Thoracic aorta (tissue), 2 donors: ENCODE results near the gene PHF21B. TPM values are rescaled to one million over a fixed set of nuclear protein-coding genes. Genes with fewer than 3 reads are reported as not detected.

Experiments used
- ATAC-seq: fragments of 150-250 bp; one replicate; pipeline ENCODE4 v1.8.0; 2017; ENCODE audit warnings: low read depth; ENCODE audit not compliant: insufficient number of reproducible peaks, low FRiP score
- DNase-seq: peaks from one replicate; pipeline ENCODE4 v3.0.0-alpha.2; 2020; ENCODE audit warnings: low spot score
- H3K27ac ChIP-seq, 2 donors: fragments of 200-600 bp; sonication (generic); 1 replicate in 1 of 2; 2 replicates in 1 of 2; pipeline ENCODE4 v1.5.1; 2016; ENCODE audit warnings: mild to moderate bottlenecking in 2 of 2, moderate library complexity in 2 of 2
- H3K27me3 ChIP-seq: fragments of 200-600 bp; sonication (generic); replicated peaks from 2 replicates; pipeline ENCODE4 v1.6.0; 2016; ENCODE audit warnings: mild to moderate bottlenecking; ENCODE audit not compliant: insufficient read depth
- H3K36me3 ChIP-seq: fragments of 200-600 bp; sonication (generic); one replicate; pipeline ENCODE4 v1.5.1; 2016
- H3K4me1 ChIP-seq, 2 donors: fragments of 200-600 bp; sonication (generic); 1 replicate in 1 of 2; 2 replicates in 1 of 2; pipeline versions ENCODE4 v1.5.1 to v1.6.0; 2016; ENCODE audit warnings: low read depth in 2 of 2, mild to moderate bottlenecking in 1 of 2; ENCODE audit not compliant: control insufficient read depth in 1 of 2
- H3K4me3 ChIP-seq: fragments of 200-600 bp; sonication (generic); 2 replicates; pipeline ENCODE4 v1.5.1; 2016; ENCODE audit warnings: mild to moderate bottlenecking
- H3K9me3 ChIP-seq: fragments of 200-600 bp; sonication (generic); 2 replicates; pipeline ENCODE4 v1.5.1; 2016
- total RNA-seq, 2 donors: library from RNA; depleted of rRNA; stranded (reverse); fragments of >200 nt; gene quantifications; one replicate each; pipeline versions ENCODE4 v1.1.0 to v1.2.3, GENCODE V29; 2016
- TF ChIP-seq, protein P1 (sequence below): fragments of 200-600 bp; sonication (generic); IDR thresholded peaks from one replicate; pipeline ENCODE4 v1.5.1; 2019; ENCODE audit warnings: antibody characterized with exemption

The PHF21B gene
- total RNA-seq, 2 donors from 2014 or later, result 2.1 TPM; not detected in 1

DNA sequence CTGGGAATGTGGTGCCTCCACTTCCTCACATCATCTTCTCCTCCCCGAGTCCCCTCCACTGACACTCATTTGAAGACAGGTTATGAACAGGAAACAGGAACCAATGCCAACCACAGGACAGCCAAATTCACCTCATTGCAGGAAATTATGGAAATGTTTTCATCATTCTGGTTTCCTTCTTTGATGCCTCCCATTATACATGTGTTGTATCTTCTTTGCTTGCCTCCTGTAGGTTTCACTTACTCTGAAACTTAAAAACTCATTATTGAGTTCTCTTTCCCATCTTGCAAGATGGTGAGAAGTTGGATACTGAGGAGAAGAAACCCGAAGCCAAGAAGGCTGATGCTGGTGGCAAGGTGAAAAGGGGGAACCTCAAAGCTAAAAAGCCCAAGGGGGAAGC, 108.5 kb downstream of the PHF21B start:
- Histone ChIP-seq H3K27ac (no peak overlapping the region), H3K9me3 (peaks cover 16% of the 10 kb centered on the region), H3K4me1 (no peaks in the 10 kb centered on the region), H3K4me3 (no peak overlapping the region), H3K27me3 (no peaks in the 10 kb centered on the region), H3K36me3 (no peaks in the 10 kb centered on the region)
- TF ChIP-seq, protein P1, sequence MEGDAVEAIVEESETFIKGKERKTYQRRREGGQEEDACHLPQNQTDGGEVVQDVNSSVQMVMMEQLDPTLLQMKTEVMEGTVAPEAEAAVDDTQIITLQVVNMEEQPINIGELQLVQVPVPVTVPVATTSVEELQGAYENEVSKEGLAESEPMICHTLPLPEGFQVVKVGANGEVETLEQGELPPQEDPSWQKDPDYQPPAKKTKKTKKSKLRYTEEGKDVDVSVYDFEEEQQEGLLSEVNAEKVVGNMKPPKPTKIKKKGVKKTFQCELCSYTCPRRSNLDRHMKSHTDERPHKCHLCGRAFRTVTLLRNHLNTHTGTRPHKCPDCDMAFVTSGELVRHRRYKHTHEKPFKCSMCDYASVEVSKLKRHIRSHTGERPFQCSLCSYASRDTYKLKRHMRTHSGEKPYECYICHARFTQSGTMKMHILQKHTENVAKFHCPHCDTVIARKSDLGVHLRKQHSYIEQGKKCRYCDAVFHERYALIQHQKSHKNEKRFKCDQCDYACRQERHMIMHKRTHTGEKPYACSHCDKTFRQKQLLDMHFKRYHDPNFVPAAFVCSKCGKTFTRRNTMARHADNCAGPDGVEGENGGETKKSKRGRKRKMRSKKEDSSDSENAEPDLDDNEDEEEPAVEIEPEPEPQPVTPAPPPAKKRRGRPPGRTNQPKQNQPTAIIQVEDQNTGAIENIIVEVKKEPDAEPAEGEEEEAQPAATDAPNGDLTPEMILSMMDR, result no peak
- ATAC-seq (no peak), DNase-seq (no peak)

DNA sequence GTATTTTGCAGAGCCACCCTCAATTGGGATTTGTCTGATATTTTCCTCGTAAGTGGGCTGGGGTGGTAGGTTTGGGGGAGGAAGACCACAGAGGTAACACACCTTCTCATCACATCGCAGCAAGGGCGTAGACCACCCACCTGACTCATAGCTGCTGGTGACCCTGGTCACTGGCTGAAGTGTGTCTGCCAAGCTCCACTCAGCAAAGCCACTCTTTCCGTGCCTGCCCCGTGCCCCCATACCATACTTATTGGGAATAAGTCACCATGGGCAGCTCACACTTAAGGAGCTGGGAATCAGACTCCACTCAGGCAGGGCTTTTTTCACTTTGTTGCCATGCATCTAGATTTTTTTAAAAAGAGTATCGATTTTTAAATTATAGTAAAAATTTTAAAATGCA, 111.6 kb downstream of the PHF21B start:
- Histone ChIP-seq H3K4me1 (no peaks in the 10 kb centered on the region), H3K9me3 (peaks cover 16% of the 10 kb centered on the region), H3K27ac (no peak overlapping the region), H3K36me3 (no peaks in the 10 kb centered on the region), H3K4me3 (no peak overlapping the region), H3K27me3 (no peaks in the 10 kb centered on the region)
- ATAC-seq (no peak), DNase-seq (no peak)
- TF ChIP-seq, protein P1, result no peak

DNA sequence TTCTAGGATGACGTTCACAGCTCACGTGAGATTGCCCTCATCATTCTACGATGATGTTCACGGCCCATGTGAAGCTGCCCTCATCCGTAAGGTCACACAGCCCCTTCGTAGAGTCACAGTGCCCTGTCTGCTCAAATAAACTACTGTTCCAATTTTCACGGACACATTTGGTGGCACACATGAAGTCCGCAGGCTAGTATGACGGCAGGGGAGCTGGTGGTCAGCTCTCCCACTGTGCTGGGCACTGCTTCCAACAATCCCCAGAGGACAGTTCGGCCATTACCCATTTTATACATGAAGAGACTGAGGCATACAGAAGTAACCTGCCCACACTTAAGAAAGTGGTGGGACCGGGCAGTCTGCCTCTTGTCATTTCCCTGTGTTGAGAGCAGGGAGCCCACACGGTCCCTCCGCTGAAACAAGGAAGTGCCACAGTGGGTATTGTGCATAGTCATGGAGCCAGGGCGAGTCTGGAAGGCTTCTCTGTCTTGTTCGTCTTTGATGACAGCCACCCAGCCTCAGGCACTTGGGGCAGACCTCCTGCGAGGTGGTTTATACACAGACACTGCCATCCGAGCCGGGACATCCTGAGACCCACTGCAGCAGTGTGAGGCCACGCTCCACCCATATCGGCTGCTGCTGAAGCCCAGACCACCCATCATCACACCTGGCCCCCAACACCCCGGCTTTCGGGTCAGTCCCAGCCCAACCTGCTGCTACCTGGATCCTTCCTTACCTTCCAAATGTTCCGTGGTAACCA, 114.3 kb downstream of the PHF21B start:
- Histone ChIP-seq H3K4me1 (no peaks in the 10 kb centered on the region), H3K4me3 (no peak overlapping the region), H3K27ac (no peak overlapping the region), H3K9me3 (peaks cover 3% of the 10 kb centered on the region), H3K36me3 (no peaks in the 10 kb centered on the region), H3K27me3 (no peaks in the 10 kb centered on the region)
- DNase-seq (no peak), ATAC-seq (no peak)
- TF ChIP-seq, protein P1, result no peak

DNA sequence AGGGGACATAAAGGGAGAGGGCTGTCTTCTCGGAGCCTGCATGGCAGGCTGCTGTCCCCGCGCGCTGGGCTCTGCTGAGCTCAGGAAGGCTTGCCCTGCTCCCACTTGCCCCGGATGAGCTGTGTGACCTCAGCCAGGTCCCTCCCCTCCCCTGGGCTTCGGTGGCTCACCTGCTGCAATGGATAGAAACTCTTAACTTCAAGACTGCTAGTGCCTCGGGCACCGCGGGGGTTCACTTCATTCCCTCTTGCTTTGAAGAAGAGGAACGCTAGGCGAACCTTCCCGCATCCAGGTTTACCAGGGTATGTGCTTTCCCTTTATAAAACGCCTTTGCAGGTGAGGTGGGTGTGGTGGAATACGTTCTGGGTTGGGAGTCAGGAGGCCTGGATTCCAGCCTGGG, 115.0 kb downstream of the PHF21B start:
- no peaks in the 10 kb centered on the region for H3K9me3 ChIP-seq
- H3K4me3 ChIP-seq, result no peak overlapping the region
- TF ChIP-seq, protein P1, result no peak
- no peak overlapping the region for H3K27ac ChIP-seq
- H3K27me3 ChIP-seq, result no peaks in the 10 kb centered on the region
- no peaks in the 10 kb centered on the region for H3K36me3 ChIP-seq
- no peak for DNase-seq
- no peaks in the 10 kb centered on the region for H3K4me1 ChIP-seq
- no peak for ATAC-seq

DNA sequence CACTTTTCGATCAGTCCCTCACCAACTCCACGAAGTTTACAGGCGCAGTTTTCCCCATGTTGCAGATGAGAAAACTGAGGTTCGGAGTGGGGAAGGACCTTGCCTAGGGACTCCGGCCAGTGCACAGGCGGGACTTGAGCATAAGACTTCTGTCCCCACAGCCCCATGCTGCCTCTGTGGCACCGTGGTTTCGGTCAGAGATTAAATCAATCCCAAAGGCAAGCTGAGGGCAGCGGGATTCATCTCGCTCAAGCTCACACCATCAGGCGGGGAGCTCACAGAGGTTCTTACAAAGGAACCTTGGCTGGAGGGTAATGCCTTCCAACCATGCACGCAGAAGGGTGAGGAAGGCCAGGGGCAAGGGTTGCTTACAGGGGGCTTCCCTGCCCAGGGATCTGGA, 115.5 kb downstream of the PHF21B start:
- TF ChIP-seq, protein P1, result no peak
- no peak overlapping the region for H3K4me3 ChIP-seq
- ATAC-seq (no peak), DNase-seq (no peak)
- H3K9me3 ChIP-seq, result no peaks in the 10 kb centered on the region
- H3K27me3 ChIP-seq, result no peaks in the 10 kb centered on the region
- H3K4me1 ChIP-seq, result no peaks in the 10 kb centered on the region
- H3K27ac ChIP-seq, result no peak overlapping the region
- no peaks in the 10 kb centered on the region for H3K36me3 ChIP-seq
